WI38 (cell line): ENCODE measurements around the gene ETV5.
A peak's percentile ranks its signal among the peaks of the same experiment; 100 is the strongest.

Experiments
- H3K4me3 ChIP-seq: 2 replicates; pipeline ENCODE4 v1.5.1; 2011; ENCODE audit warnings: low read depth, mild to moderate bottlenecking, control low read depth, low read length
- TF ChIP-seq, protein P1 (sequence below): IDR thresholded peaks from 2 replicates; pipeline ENCODE4 v1.5.1; 2012; ENCODE audit warnings: low read depth, mild to moderate bottlenecking, control low read depth, low read length

The ETV5 gene

DNA sequence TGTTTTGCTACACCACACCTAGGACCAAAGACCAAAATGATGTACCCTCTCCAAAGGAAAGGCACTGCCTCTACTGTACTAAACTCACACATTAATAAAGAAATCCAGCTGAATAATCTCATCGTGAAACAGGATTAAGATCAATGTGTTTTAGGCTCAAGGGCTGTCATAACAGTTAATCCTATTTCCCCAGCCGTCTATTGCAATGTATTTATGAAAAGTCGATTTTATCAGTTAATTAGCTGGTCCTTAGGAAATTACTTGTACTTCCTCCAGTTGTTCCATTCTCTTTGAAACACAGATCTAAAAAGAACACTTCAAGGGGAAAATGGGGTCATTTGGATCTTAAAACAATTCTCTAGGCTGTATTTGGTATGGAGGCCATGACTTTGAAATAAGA is 8.5 kb downstream of the ETV5 start:
- H3K4me3 ChIP-seq, result no peak overlapping the region
- TF ChIP-seq, protein P1, sequence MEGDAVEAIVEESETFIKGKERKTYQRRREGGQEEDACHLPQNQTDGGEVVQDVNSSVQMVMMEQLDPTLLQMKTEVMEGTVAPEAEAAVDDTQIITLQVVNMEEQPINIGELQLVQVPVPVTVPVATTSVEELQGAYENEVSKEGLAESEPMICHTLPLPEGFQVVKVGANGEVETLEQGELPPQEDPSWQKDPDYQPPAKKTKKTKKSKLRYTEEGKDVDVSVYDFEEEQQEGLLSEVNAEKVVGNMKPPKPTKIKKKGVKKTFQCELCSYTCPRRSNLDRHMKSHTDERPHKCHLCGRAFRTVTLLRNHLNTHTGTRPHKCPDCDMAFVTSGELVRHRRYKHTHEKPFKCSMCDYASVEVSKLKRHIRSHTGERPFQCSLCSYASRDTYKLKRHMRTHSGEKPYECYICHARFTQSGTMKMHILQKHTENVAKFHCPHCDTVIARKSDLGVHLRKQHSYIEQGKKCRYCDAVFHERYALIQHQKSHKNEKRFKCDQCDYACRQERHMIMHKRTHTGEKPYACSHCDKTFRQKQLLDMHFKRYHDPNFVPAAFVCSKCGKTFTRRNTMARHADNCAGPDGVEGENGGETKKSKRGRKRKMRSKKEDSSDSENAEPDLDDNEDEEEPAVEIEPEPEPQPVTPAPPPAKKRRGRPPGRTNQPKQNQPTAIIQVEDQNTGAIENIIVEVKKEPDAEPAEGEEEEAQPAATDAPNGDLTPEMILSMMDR, result no peak

DNA sequence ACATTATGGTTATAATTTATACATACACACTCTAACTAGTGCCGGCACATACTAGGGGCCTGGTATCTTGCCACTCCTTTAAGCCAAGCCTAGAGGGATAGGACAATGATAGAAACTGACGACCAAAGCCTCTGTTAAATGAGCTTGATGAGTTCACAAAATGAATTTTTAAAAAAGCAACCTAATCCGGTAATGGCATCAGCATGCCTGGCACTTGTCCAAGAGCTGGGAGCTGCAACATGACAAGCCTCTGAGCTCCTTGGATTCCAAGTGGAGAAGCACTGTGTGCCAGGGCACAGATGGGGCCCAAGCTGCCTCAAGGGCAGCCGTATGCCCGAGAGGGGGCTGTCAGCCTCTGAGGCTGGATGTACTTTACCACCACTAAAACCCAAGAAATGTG is 9.7 kb downstream of the ETV5 start:
- H3K4me3 ChIP-seq, result no peak overlapping the region
- TF ChIP-seq, protein P1, result no peak

DNA sequence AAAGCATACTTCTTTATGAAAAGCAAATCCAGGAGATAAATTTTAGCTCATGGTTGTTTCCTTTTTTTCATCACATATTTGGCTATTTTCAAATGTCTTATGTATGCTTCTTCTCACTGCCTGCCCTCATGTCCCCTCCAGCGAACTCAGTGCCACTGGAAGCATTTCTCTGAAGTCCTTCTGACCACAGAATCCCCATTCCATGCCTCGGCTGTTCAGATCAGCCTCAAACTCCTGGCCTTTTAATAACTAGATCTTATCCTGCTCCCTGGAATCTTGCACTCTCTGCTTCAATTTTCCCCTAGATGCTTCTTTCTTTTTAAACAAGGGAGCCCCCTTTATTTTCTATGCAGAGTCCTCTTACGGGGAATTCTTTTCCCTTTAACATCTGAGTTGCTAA is 10.1 kb downstream of the ETV5 start:
- no peak overlapping the region for H3K4me3 ChIP-seq

DNA sequence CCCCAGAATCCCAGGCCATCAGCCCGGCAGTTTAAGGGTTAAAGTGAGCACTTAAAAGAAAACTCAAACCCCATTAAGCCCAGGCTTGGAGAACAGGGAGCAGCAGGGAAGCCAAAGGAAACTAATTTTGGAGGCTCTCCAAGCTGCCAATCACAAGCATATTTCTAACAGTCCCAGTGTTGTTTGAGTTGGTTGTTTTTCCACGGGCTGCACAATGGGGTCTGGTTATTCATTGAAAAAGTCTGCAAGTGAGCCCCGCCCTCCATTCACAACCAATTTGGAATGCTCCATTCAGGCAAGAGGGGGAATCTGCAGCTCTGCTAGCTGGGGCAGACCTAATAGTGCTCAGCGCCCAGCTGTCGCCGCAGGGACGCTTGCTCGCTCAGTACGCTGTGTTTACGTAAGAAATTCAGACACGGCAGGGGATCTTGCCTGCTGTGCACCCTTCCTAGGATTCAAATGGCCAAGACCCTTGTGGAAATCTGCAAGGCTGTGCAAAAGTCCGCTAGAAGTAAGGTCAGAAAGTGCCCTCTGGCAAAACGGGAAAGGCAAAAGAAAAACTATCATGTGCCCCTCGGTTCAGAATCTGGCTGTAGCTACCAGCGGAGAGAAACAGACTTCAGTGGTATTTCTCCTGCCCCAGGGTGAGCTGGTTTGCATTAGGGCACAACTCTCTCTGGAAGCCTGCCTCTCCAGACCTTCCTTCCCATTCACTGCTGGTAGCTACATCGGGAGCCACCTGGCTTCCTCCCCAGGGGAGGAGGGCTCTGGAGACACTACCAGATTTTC is 11.0 kb downstream of the ETV5 start:
- TF ChIP-seq, protein P1, result no peak
- peak overlapping the region; percentile 45 for H3K4me3 ChIP-seq

More for the DNA sequence above, 10.1 kb downstream of the ETV5 start:
- TF ChIP-seq, protein P1, result no peak

DNA sequence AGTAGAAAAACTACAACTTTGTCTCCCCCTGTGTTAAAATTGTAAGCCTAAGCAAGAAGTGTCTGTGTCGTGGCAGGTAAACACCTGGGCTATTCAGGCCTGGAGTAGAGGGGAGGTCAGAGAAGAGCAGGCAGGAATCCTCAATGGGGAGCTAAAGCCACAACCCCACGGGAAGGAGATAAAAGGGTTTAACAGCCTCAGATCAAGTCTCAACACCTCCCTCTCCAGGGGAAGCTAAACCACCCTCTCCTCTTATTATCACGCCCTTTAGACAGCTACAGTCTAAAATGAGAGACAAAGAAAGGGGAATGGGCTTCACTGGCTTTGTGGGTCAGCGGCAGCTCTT is 11.6 kb downstream of the ETV5 start:
- TF ChIP-seq, protein P1, result no peak
- H3K4me3 ChIP-seq, result peak overlapping the region; percentile 1; the same call in 1 of the 2 replicates

DNA sequence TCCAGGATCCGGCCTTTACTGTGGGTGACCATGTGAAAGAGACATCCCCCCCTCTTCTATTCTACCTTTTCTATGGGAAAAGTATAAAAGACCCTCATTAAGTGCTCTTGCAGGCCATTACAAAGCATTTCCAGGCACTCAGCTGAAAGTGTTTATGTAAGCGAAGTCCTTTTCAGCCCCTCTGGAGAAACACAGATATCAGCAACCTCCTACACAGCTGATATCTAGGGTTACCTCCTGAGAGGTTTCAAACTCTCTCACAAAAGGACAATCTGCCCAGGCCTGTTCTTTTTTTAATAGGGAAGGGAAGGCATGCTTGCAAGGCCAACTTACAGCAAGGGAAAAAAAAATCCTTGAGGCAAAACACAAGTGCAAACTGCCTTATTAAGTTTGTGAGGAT is 12.6 kb downstream of the ETV5 start:
- TF ChIP-seq, protein P1, result no peak
- H3K4me3 ChIP-seq, result no peak overlapping the region

DNA sequence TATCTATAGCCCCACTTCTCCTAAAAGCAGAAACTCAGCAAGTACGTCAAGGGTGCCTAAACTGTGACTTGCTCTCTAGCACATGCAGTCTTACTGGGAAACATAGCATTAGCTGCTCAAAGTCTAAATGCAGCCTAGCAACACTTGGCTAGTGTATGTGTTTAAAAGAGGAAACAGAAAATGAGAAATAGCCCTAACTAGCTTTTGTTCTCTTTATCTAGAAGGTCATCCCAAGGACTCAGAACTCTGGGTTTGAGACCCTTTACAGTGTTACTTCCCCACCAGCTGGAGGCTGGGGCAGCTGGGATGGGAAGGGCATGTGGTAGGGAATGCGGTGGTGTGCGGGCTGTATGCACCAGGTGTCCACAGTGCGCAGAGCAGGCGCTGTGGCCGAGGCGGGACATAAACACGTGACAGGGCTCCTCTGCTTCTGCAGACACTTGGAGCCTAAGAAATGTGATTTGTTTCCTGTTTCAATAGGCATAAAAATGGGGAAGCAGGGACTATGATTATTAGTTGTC is 13.3 kb downstream of the ETV5 start:
- TF ChIP-seq, protein P1, result no peak

More for the DNA sequence above, 13.3 kb downstream of the ETV5 start:
- no peak overlapping the region for H3K4me3 ChIP-seq
